Fibroblast of lung (primary cell): ENCODE measurements around the gene BLOC1S6. TPM values are rescaled to one million over a fixed set of nuclear protein-coding genes. Genes with fewer than 3 reads are reported as not detected.

ENCODE experiments used
- DNase-seq, 2 donors: peaks; one replicate each; pipeline versions ENCODE4 v3.0.0 to v3.0.0-alpha.2; 2010; ENCODE audit warnings: low read depth in 2 of 2
- H2AFZ ChIP-seq: 2 replicates; pipeline ENCODE4 v1.5.1; 2012; ENCODE audit warnings: low read length, control low read depth, inconsistent platforms
- H3K27ac ChIP-seq: 2 replicates; pipeline ENCODE4 v1.5.1; 2011; ENCODE audit warnings: low read length, control low read depth; ENCODE audit not compliant: insufficient read depth
- H3K27me3 ChIP-seq: 2 replicates; pipeline ENCODE4 v1.5.1; 2011; ENCODE audit warnings: mild to moderate bottlenecking, low read length; ENCODE audit not compliant: control insufficient read depth, insufficient read depth
- H3K36me3 ChIP-seq: 2 replicates; pipeline ENCODE4 v1.5.1; 2011; ENCODE audit warnings: low read length; ENCODE audit not compliant: control insufficient read depth, insufficient read depth
- H3K4me1 ChIP-seq: 2 replicates; pipeline ENCODE4 v1.5.1; 2011; ENCODE audit warnings: low read length; ENCODE audit not compliant: control insufficient read depth, insufficient read depth; ENCODE audit errors: extremely low read depth
- H3K4me2 ChIP-seq: 2 replicates; pipeline ENCODE4 v1.5.1; 2011; ENCODE audit warnings: low read length, control low read depth; ENCODE audit not compliant: insufficient read depth; ENCODE audit errors: extremely low read depth
- H3K4me3 ChIP-seq, 4 experiments: fragments of 200-600 bp in 1 of 4; sonication (generic) in 1 of 4; replicated peaks in 1 of 4; 2 replicates each; pipeline ENCODE4 v1.5.1; 2011 to 2016; ENCODE audit warnings: low read length in 4 of 4, low read depth in 3 of 4, mild to moderate bottlenecking in 3 of 4, control low read depth in 2 of 4, inconsistent platforms in 1 of 4, mixed read lengths in 1 of 4; ENCODE audit not compliant: insufficient read depth in 1 of 4; ENCODE audit errors: control extremely low read depth in 1 of 4
- H3K79me2 ChIP-seq: 2 replicates; pipeline ENCODE4 v1.5.1; 2012; ENCODE audit warnings: mild to moderate bottlenecking, low read length, inconsistent platforms; ENCODE audit not compliant: control insufficient read depth, insufficient read depth
- H3K9ac ChIP-seq: 2 replicates; pipeline ENCODE4 v1.5.1; 2011; ENCODE audit warnings: mild to moderate bottlenecking, low read length, control low read depth; ENCODE audit not compliant: insufficient read depth
- H3K9me3 ChIP-seq: 2 replicates; pipeline ENCODE4 v1.5.1; 2012; ENCODE audit warnings: low read depth, low read length; ENCODE audit not compliant: control insufficient read depth, insufficient read depth
- H4K20me1 ChIP-seq: 2 replicates; pipeline ENCODE4 v1.5.1; 2011; ENCODE audit warnings: low read length; ENCODE audit not compliant: control insufficient read depth, insufficient read depth; ENCODE audit errors: extremely low read depth
- EZH2 ChIP-seq: IDR thresholded peaks from 2 replicates; pipeline ENCODE4 v1.5.1; 2012; ENCODE audit warnings: low read length, control low read depth, mild to moderate bottlenecking; ENCODE audit errors: missing control alignments
- polyA plus RNA-seq, 2 donors: library from polyadenylated mRNA; depleted of rRNA in 1 of 2; stranded (reverse) in 1 of 2; unstranded in 1 of 2; fragments of >200 nt; gene quantifications; 2 replicates each; pipeline ENCODE4 v1.2.1, GENCODE V29; 2011 to 2012; ENCODE audit warnings: missing spikeins in 1 of 2
- total RNA-seq: library from RNA; depleted of rRNA; stranded (reverse); fragments of >200 nt; gene quantifications from 2 replicates; pipeline ENCODE4 v1.2.1, GENCODE V29; 2014
- TF ChIP-seq, protein P1 (sequence below), 2 donors: IDR thresholded peaks in 1 of 2; conservative IDR thresholded peaks in 1 of 2; 1 replicate in 1 of 2; 2 replicates in 1 of 2; pipeline ENCODE4 v1.5.1; 2011 to 2012; ENCODE audit warnings: low read length in 2 of 2, control low read depth in 1 of 2, inconsistent platforms in 1 of 2, low read depth in 1 of 2, mild to moderate bottlenecking in 1 of 2

Gene BLOC1S6
- total and polyA plus RNA-seq, 2 donors (not counting 1 experiment from before 2014, with no cell fraction given) = 38.3 to 84.6 TPM

- H3K79me2 ChIP-seq = peaks cover 9% of the 10 kb centered on the region
- TF ChIP-seq, protein P1, sequence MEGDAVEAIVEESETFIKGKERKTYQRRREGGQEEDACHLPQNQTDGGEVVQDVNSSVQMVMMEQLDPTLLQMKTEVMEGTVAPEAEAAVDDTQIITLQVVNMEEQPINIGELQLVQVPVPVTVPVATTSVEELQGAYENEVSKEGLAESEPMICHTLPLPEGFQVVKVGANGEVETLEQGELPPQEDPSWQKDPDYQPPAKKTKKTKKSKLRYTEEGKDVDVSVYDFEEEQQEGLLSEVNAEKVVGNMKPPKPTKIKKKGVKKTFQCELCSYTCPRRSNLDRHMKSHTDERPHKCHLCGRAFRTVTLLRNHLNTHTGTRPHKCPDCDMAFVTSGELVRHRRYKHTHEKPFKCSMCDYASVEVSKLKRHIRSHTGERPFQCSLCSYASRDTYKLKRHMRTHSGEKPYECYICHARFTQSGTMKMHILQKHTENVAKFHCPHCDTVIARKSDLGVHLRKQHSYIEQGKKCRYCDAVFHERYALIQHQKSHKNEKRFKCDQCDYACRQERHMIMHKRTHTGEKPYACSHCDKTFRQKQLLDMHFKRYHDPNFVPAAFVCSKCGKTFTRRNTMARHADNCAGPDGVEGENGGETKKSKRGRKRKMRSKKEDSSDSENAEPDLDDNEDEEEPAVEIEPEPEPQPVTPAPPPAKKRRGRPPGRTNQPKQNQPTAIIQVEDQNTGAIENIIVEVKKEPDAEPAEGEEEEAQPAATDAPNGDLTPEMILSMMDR (conservative IDR thresholded peaks at IDR 0.05 in 1 of 2, IDR thresholded peaks at IDR 0.05 in 1 of 2; ENCODE audit: low read depth in 1 of 2, low read length in 2 of 2) = no peak
- TF ChIP-seq EZH2 = no peak
- no peaks in the 10 kb centered on the region for H3K27me3 ChIP-seq
- peak overlapping the region; percentile 58 for H2AFZ ChIP-seq
- peak; percentile 84 to 98 for DNase-seq
- no peaks in the 10 kb centered on the region for H3K9me3 ChIP-seq
- H3K36me3 ChIP-seq = no peaks in the 10 kb centered on the region
- peak overlapping the region; percentile 75 for H3K4me2 ChIP-seq
- H3K4me1 ChIP-seq = peaks cover 38% of the 10 kb centered on the region
- H3K4me3 ChIP-seq = peak overlapping the region; percentile 9 to 78 (median 32)
- peak overlapping the region; percentile 41 for H3K9ac ChIP-seq
- H4K20me1 ChIP-seq = no peaks in the 10 kb centered on the region
- peak overlapping the region; percentile 95 for H3K27ac ChIP-seq
These were observed 50.4 kb downstream of the BLOC1S6 start for GRCh38 chr15:45637552-45638033.

DNA sequence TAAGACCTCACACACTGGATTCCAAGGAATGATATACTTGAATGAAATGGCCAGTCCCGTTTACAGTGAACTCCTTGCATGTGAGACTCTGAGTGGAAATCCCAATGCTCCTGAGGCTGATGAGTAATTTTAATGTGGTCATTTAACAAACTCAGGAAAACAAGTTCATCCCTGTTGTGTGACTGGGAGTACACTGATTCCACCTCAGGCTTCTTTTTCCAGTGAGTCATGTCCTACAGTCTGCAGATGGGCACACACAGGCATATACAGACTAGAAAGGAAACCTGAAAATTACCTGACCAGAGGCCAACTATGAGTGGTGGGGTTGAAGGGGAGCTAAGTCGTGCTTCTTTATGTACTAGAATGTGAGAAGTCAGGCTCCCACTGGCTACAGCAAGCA, 53.4 kb downstream of the BLOC1S6 start:
- Histone ChIP-seq H3K9me3 (no peaks in the 10 kb centered on the region), H3K9ac (no peak overlapping the region), H3K4me3 (no peak overlapping the region), H3K27me3 (no peaks in the 10 kb centered on the region), H3K36me3 (no peaks in the 10 kb centered on the region), H3K27ac (peak overlapping the region; percentile 61), H4K20me1 (no peaks in the 10 kb centered on the region), H2AFZ (no peak overlapping the region), H3K4me1 (peaks cover 48% of the 10 kb centered on the region), H3K79me2 (peaks cover 9% of the 10 kb centered on the region), H3K4me2 (peak overlapping the region; percentile 3)
- peak; percentile 62 to 90 for DNase-seq
- TF ChIP-seq EZH2 = no peak
- TF ChIP-seq, protein P1 (conservative IDR thresholded peaks at IDR 0.05 in 1 of 2, IDR thresholded peaks at IDR 0.05 in 1 of 2; ENCODE audit: low read depth in 1 of 2, low read length in 2 of 2) = no peak

DNA sequence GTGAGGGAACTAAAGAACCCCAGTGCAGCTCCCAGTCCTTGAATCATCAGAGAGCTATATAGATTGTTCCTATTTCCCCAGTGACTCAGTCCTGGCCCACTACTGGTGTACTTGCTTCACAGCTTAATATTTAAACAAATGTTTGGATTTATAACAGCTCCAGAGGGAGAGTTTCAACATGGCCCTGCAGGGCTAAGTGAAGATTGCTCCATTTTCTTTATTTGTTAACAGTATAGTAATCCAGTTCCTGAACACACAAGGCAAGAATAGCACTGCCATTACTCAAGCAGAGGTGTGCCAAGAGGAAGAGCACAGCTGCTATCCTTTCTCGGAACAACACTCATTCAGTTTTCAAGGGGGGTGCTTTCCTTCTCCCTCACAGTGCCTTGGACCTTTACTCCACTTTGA, 54.2 kb downstream of the BLOC1S6 start:
- H3K9ac ChIP-seq = no peak overlapping the region
- peaks cover 48% of the 10 kb centered on the region for H3K4me1 ChIP-seq
- H3K9me3 ChIP-seq = no peaks in the 10 kb centered on the region
- no peak for TF ChIP-seq EZH2
- TF ChIP-seq, protein P1 (conservative IDR thresholded peaks at IDR 0.05 in 1 of 2, IDR thresholded peaks at IDR 0.05 in 1 of 2; ENCODE audit: low read depth in 1 of 2, low read length in 2 of 2) = peak in 1 of 2 donors; percentile 23
- H3K4me3 ChIP-seq = no peak overlapping the region
- no peak overlapping the region for H2AFZ ChIP-seq
- no peaks in the 10 kb centered on the region for H3K36me3 ChIP-seq
- DNase-seq = peak; percentile 72 to 94
- no peaks in the 10 kb centered on the region for H4K20me1 ChIP-seq
- peak overlapping the region; percentile 83 for H3K4me2 ChIP-seq
- no peaks in the 10 kb centered on the region for H3K27me3 ChIP-seq
- H3K79me2 ChIP-seq = peaks cover 7% of the 10 kb centered on the region
- peak overlapping the region; percentile 85 for H3K27ac ChIP-seq
